Activated naive CD4-positive, alpha-beta T cell treated with anti-CD3 and anti-CD28 coated beads for 36 hours (primary cell): ENCODE measurements around the gene SEMA3F. TPM values are rescaled to one million over a fixed set of nuclear protein-coding genes. Genes with fewer than 3 reads are reported as not detected.

ENCODE experiments used
- CTCF ChIA-PET: fragments of 350-600 bp; sonication (Branson Sonifier 250); formaldehyde crosslinking; loops from one replicate; lab custom pipeline; 2021; ENCODE audit warnings: antibody characterized with exemption; lab: Charles Lee
- DNase-seq: peaks from one replicate; pipeline ENCODE4 v3.0.0-alpha.2; 2020
- H3K27ac Mint-ChIP-seq: one replicate; pipeline ENCODE4 v1.8.0; 2021; ENCODE audit warnings: mild to moderate bottlenecking, mixed read lengths
- H3K27me3 Mint-ChIP-seq: one replicate; pipeline ENCODE4 v1.8.0; 2021; ENCODE audit warnings: low read depth, mixed read lengths
- H3K36me3 Mint-ChIP-seq: one replicate; pipeline ENCODE4 v1.8.0; 2021; ENCODE audit warnings: low read depth, mixed read lengths
- H3K4me1 Mint-ChIP-seq: one replicate; pipeline ENCODE4 v1.8.0; 2021; ENCODE audit warnings: low read depth, mixed read lengths
- H3K4me3 Mint-ChIP-seq: one replicate; pipeline ENCODE4 v1.8.0; 2021; ENCODE audit warnings: mild to moderate bottlenecking, moderate library complexity, mixed read lengths
- H3K9me3 Mint-ChIP-seq: one replicate; pipeline ENCODE4 v1.8.0; 2021; ENCODE audit warnings: mixed read lengths
- intact Hi-C: fragments of 100-400 bp; cut with micrococcal nuclease; formaldehyde crosslinking; loops from one replicate; pipeline ENCODE4 v1.15.1; 2023
- total RNA-seq, 2 experiments: library from RNA; stranded (reverse); gene quantifications; one replicate each; pipeline ENCODE4 v1.2.3, GENCODE V29; 2021

The SEMA3F gene
- total RNA-seq, 2 experiments from 2014 or later: not detected

DNA sequence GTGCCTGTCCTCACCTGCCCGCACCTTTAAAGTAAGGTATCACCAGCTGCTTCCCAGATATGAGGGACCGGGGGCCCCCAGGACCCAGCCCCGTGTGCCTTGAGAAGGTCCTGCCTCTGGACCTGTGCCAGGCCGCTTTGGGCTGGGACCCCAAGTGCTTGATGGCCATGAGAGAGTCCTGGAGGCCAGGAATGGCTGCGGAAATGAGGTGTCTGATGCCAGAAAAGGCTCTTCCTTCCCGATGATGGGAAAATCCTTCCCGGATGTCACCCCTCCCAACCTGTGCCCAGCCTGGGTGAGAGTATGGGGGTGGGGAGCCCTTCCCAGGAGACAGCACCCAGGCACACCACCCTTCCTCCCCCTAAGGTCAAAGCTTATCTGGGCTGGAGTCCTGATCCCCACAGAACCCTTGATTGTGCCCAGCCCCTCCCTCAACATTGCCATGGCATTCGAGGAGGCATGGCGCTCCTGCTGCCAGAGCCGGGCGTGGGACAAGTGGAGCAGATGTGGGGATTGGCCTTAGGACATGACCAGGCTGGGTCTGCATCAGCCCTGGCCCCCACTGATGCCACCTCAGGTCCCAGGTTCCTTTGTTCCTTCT, 14.2 kb downstream of the SEMA3F start:
- no peaks in the 10 kb centered on the region for H3K4me1 Mint-ChIP-seq
- no peaks in the 10 kb centered on the region for H3K9me3 Mint-ChIP-seq
- no peaks in the 10 kb centered on the region for H3K27me3 Mint-ChIP-seq
- no peak overlapping the region for H3K4me3 Mint-ChIP-seq
- no peak overlapping the region for H3K27ac Mint-ChIP-seq
- DNase-seq: no peak
- CTCF ChIA-PET: interaction anchor here (0.5 to 1.1 kb wide), 4 partner anchors 10 to 105 kb away, joined by 3 to 6 read pairs (median 4); no protein-coding TSS in a partner anchor
- no peaks in the 10 kb centered on the region for H3K36me3 Mint-ChIP-seq
- intact Hi-C loops: no loop called here

DNA sequence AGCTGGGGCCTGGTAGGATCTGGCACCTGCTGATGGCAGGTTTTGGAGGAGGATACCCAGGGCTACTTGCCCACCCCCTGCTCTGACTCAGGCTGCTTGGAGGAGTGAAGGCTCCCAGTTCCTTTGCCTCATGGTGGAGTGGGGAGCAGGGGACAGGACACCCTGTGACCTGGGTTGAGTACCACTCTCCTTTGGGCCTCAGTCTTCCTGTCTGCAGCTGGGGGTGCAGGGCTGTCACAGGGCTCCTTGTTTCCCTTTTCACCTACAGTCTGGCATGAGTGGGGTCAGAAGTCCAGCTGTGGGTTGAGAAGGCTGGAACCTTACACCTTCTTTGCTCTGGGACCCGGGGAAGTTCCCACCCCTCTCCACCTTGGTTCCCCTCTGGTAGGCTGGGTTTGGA, 14.7 kb downstream of the SEMA3F start:
- DNase-seq: no peak
- no peaks in the 10 kb centered on the region for H3K4me1 Mint-ChIP-seq
- no peaks in the 10 kb centered on the region for H3K27me3 Mint-ChIP-seq
- CTCF ChIA-PET: interaction anchor here (0.6 to 1.1 kb wide), 2 partner anchors 37 to 105 kb away, joined by 3 to 6 read pairs; no protein-coding TSS in a partner anchor
- H3K36me3 Mint-ChIP-seq: no peaks in the 10 kb centered on the region
- no peak overlapping the region for H3K27ac Mint-ChIP-seq
- intact Hi-C loops: no loop called here
- H3K4me3 Mint-ChIP-seq: no peak overlapping the region
- no peaks in the 10 kb centered on the region for H3K9me3 Mint-ChIP-seq

GRCh38 chr3:50170689-50171088, 15.6 kb downstream of the SEMA3F start:
- Mint-ChIP-seq H3K9me3 (no peaks in the 10 kb centered on the region), H3K27ac (no peak overlapping the region), H3K4me3 (no peak overlapping the region), H3K36me3 (no peaks in the 10 kb centered on the region), H3K27me3 (no peaks in the 10 kb centered on the region), H3K4me1 (no peaks in the 10 kb centered on the region)
- intact Hi-C loops: no loop called here
- no peak for DNase-seq
- CTCF ChIA-PET: no interaction called here

GRCh38 chr3:50171540-50172301, 16.6 kb downstream of the SEMA3F start:
- Mint-ChIP-seq H3K27me3 (no peaks in the 10 kb centered on the region), H3K27ac (no peak overlapping the region), H3K4me3 (no peak overlapping the region), H3K4me1 (no peaks in the 10 kb centered on the region), H3K9me3 (no peaks in the 10 kb centered on the region), H3K36me3 (no peaks in the 10 kb centered on the region)
- intact Hi-C loops: no loop called here
- CTCF ChIA-PET: no interaction called here
- DNase-seq: no peak

- Mint-ChIP-seq H3K27ac (no peak overlapping the region), H3K9me3 (no peaks in the 10 kb centered on the region), H3K36me3 (no peaks in the 10 kb centered on the region), H3K4me1 (no peaks in the 10 kb centered on the region), H3K27me3 (no peaks in the 10 kb centered on the region), H3K4me3 (no peak overlapping the region)
- CTCF ChIA-PET: no interaction called here
- intact Hi-C loops: no loop called here
- DNase-seq: no peak
These were observed 17.6 kb downstream of the SEMA3F start for GRCh38 chr3:50172626-50173220.

- no peaks in the 10 kb centered on the region for H3K4me1 Mint-ChIP-seq
- no peak overlapping the region for H3K27ac Mint-ChIP-seq
- no peak overlapping the region for H3K4me3 Mint-ChIP-seq
- intact Hi-C loops: no loop called here
- H3K27me3 Mint-ChIP-seq: no peaks in the 10 kb centered on the region
- H3K36me3 Mint-ChIP-seq: no peaks in the 10 kb centered on the region
- no peak for DNase-seq
- CTCF ChIA-PET: no interaction called here
- no peaks in the 10 kb centered on the region for H3K9me3 Mint-ChIP-seq
These were observed 18.8 kb downstream of the SEMA3F start for GRCh38 chr3:50173685-50174516.

DNA sequence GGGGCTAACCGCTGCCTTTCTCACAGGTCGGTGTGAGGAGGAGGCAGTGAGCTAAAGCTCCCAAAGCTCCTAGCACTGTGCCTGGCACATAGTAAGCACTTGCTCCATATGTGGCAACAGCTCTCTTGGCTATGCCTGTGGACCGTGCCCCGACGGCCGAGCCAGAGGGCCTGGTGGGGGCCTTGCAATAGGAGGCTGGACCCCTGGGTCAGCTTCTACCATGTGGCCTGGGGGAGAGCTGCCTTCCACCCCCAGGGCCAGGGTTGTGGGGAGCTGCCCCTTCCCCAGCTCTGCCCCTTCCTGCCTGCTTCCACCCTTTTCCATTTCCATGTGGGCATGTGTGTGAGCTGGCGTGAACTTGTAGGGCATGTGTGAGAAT, 19.4 kb downstream of the SEMA3F start:
- Mint-ChIP-seq H3K4me3 (no peak overlapping the region), H3K4me1 (no peaks in the 10 kb centered on the region), H3K9me3 (no peaks in the 10 kb centered on the region), H3K36me3 (no peaks in the 10 kb centered on the region), H3K27ac (no peak overlapping the region), H3K27me3 (no peaks in the 10 kb centered on the region)
- no peak for DNase-seq
- CTCF ChIA-PET: no interaction called here
- intact Hi-C loops: no loop called here

- Mint-ChIP-seq H3K4me3 (no peak overlapping the region), H3K27me3 (no peaks in the 10 kb centered on the region), H3K36me3 (no peaks in the 10 kb centered on the region), H3K9me3 (no peaks in the 10 kb centered on the region), H3K4me1 (no peaks in the 10 kb centered on the region), H3K27ac (no peak overlapping the region)
- CTCF ChIA-PET: no interaction called here
- no peak for DNase-seq
- intact Hi-C loops: no loop called here
These were observed 19.9 kb downstream of the SEMA3F start for GRCh38 chr3:50174947-50175524.

DNA sequence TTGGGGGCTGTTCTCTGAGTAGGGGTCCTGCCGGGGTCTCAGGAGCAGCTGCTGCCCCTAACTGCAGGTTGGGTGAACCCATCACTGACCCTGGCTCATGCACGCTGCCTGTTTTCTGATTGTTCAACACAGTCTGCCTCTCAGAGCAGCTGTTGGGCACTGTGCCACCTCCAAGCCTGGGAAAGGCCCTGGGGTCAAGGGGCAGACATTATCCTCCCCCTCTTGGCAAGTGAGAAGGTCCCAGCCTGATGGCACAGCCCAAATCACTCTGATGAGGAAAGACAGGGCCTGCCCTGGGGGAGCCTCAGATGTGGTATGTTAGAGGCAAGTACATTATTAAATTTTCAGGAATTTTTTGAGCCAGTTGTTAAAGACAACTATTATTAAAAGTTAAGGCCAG, 22.2 kb downstream of the SEMA3F start:
- H3K27ac Mint-ChIP-seq: no peak overlapping the region
- CTCF ChIA-PET: interaction anchor here (1.0 kb wide), 1 partner anchor 56 kb away, joined by 3 read pairs; no protein-coding TSS in a partner anchor

DNA sequence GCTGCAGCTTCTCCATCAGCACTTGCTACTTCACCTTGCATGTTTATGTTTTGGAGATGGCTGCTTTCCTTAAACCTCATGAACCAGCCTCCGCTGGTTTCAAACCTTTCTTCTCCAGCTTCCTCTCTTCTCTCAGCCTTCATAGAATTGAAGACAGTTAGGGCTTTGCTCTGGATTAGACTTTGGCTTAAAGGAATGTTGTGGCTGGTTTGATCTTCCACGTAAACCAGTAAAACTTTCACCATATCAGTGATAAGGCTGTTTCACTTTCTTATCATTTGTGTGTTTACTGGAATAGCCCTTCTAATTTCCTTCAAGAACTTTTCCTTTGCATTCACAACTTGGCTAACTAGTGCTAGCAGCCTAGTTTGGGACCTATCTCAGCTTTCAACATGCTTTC, 24.6 kb downstream of the SEMA3F start:
- Mint-ChIP-seq H3K4me3 (no peak overlapping the region), H3K36me3 (no peaks in the 10 kb centered on the region), H3K9me3 (no peaks in the 10 kb centered on the region), H3K27me3 (no peaks in the 10 kb centered on the region), H3K4me1 (no peaks in the 10 kb centered on the region), H3K27ac (no peak overlapping the region)
- intact Hi-C loops: no loop called here
- CTCF ChIA-PET: interaction anchor here (0.7 to 1.1 kb wide), 2 partner anchors 12 to 46 kb away, joined by 3 read pairs; no protein-coding TSS in a partner anchor
- DNase-seq: no peak

More for the DNA sequence above, 22.2 kb downstream of the SEMA3F start:
- H3K27me3 Mint-ChIP-seq: no peaks in the 10 kb centered on the region
- intact Hi-C loops: no loop called here
- H3K36me3 Mint-ChIP-seq: no peaks in the 10 kb centered on the region
- H3K4me3 Mint-ChIP-seq: no peak overlapping the region
- no peaks in the 10 kb centered on the region for H3K9me3 Mint-ChIP-seq
- H3K4me1 Mint-ChIP-seq: no peaks in the 10 kb centered on the region
- no peak for DNase-seq

GRCh38 chr3:50181985-50182384, 26.9 kb downstream of the SEMA3F start:
- intact Hi-C loops: no loop called here
- Mint-ChIP-seq H3K4me1 (no peaks in the 10 kb centered on the region), H3K27ac (no peak overlapping the region), H3K4me3 (no peak overlapping the region), H3K27me3 (no peaks in the 10 kb centered on the region), H3K36me3 (no peaks in the 10 kb centered on the region), H3K9me3 (no peaks in the 10 kb centered on the region)
- DNase-seq: no peak
- CTCF ChIA-PET: interaction anchor here (1.5 to 3.6 kb wide), 2 partner anchors 10 to 12 kb away, joined by 6 to 12 read pairs; no protein-coding TSS in a partner anchor
